8988T (cell line): ENCODE results near the gene TFCP2L1.

Experiments
- DNase-seq: peaks from one replicate; pipeline ENCODE4 v3.0.0; 2011

The TFCP2L1 gene

DNA sequence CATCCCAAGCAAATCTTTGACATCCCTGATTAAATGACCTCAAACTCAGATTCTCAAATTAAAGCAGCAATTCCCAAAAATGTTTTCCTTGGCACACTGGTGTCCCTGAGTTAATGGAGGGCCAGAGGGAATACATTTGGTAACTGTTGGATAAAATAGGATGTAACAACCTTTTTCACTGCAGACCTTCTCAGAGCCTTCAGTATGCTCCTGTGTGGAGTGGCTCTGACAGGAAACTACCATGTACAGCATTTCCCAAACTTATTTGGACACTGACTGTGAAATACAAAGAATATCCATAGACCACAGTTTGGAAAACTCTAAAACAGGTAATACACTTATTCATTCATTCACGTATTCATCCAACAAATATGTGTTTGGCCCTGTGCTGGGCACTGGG lies 91.8 kb downstream of the TFCP2L1 start:
- no peak for DNase-seq

DNA sequence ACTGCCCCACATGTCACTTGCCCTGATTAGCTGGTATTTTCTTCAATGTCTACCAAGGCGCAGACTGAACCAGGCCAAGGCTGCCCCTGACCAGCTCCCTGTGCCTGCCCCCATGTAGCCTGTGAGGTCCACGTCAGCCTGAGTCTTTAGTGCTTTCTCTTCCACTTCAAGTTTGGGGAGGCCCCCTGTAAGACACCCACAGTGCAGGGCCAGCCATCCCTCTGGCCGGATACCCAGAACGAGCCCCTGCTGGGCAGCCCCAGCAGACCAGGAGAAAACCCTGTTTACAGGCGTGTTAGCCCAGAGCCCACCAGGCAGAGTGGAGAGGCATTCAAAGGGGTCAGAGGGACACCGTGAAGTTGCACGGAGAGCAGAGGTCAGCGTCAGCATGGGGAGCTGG lies 92.4 kb downstream of the TFCP2L1 start:
- DNase-seq: no peak

DNA sequence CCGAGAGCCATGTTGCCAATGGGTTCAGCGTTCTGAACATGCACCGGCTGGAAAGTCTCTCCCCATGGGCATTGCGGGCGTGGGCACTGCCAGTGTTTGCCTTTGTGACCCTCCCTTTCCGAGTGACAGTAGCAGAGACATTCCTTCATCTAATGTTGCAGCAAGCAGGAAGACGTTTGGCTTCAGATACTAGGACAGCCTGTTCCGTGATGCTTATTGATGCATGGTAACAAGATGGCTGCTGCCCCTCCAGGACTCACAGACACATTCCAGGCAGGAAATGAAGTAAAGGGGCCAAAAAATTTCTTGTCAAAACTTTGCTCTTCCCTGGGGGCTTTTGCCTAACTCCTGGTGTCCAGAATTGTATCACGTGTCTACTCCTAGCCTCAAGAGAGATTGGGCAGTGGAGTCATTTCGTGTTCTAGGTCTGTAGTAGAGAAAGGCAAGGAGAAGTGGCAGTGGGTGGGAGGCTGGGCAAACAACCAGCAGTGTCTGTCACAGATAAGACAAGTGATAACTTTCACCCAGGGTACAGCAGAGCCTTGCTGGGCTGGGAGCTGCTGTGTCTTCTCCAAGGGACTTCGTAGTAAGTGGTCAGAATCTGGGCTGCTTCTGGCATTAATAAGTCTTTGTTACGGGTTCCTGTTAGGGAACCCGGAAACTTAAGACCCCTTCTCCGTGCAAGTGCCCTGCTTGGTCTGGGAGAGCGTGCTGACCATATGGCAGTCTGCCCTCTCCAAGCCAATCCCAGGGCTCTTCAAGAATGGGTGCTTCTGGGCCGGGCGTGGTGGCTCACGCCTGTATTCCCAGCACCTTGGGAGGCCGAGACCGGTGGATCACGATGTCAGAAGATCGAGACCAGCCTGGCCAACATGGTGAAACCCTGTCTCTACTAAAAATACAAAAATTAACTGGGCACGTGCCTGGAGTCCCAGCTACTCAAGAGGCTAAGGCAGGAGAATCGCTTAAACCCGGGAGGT lies 93.5 kb downstream of the TFCP2L1 start:
- DNase-seq: no peak

DNA sequence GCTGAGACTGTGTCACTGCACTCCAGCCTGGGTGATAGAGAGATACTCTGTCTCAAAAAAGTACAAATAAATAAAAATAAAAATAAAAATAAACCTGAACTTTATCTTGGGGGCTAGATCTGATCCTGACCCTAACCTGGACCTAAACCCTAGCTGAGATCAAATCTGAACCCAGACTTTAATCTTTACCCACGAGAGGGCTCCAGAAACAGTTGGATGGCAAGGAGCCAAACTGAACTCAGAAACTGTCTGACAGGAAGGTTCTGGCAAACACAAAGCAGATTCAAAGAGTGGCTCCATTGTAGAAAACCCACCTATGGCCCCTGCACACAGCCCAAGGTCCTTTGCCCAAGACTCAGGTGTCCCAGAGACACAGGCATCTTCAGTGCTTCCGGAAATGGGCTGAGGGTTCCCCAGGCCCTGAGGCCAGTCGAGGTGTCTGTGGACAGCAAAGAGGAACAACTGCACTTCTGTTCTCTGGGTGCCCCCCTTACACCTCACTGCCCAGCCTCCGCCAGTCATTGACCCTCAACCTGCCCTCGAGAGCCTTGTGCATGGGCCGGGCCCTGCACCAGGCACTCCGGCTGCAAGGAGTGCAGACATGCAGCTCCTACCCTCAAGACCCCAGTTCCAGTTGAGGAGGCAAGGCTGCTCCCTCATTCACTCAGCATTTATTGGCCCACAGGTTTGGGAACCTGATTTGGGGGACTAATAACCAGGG lies 95.2 kb downstream of the TFCP2L1 start:
- DNase-seq: no peak

DNA sequence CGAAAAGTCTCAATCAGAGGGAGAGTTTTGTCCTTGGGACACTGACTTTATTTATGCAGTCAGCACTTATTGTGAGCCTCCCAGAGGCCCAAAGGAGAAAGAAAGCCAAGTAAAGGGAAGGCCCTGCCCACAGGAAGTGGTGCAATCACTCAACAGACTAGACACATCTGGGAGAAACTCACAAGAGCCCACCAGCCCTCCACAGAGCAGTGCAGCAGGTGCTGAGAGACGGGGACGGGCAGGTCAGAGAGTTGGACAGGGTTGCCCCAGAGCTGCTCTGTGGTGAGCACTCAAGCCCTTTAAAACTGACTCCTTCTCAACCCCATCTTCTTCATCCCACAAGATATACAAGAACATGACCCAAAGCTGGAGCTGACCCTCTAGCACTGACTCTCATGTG lies 96.0 kb downstream of the TFCP2L1 start:
- no peak for DNase-seq

DNA sequence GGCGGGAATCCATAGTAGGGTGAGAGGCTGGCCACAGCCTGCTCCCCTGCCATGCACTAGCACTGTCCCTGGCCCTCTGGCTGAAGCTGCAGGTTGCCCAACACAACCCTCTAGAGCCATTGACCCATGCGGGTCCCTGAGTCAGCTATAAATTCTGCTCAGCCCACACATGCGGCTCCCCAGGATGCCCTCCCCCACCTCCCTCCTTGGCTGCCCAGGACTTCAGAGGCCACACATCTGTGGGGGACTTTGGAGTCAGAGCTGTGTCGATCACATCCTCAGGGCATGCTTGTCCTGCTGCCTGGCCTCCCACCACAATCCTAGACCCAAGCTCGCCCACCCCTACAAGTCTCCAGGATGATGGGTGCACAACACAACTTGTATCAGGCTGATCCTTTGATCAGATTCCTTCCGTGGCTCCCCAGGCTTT lies 97.0 kb downstream of the TFCP2L1 start:
- no peak for DNase-seq

DNA sequence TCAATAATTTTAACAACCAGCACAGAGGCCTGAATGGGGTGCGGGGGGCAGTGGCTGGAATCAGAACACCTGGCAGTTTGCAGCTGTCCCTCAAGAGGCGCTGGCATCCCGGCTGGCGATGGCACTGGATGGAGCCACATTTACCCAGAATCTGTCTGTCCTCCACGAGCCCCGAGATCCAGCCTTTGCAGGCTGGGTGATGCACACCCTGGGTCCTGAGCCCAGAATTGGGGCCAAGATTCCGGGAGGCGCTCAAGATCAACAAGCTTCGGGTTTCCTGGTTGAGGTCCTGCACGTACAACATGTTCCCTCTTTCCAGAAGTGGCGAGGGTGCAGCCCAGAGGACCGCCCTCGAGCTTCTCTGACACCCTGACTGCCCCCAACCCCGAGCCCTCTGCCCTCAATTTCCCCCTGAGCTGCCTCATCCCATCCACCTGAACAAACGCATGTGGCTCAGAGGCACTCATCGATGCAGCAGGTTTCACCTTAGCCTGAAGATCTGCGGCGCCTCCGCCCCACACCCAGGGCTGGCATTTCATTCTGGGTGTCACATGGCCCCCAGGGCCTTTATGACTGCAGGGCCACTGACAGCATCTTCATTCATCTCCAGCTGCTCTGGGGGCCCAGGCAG lies 97.5 kb downstream of the TFCP2L1 start:
- DNase-seq: no peak

DNA sequence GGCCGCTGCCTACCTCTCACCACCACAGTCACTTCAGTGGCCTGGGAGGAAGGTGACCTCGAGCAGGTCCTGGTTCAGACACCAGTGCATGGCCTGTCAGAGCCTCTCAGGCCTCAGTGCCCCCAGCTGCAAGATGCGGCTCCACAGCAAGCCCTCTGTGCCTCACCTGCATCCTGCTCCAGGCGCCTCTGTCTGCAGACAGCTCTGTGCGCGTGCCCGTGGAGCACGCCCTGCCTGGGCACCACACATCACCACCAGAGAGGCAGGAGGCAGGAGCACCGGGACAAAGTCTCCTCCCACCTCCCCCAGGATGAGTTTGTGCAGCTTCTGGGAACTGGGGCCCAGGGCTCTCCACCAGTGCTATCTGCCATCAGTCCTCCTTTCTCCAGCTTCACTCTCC lies 98.7 kb downstream of the TFCP2L1 start:
- DNase-seq: no peak

GRCh38 chr2:121185571-121186074 lies 99.4 kb downstream of the TFCP2L1 start:
- no peak for DNase-seq

DNA sequence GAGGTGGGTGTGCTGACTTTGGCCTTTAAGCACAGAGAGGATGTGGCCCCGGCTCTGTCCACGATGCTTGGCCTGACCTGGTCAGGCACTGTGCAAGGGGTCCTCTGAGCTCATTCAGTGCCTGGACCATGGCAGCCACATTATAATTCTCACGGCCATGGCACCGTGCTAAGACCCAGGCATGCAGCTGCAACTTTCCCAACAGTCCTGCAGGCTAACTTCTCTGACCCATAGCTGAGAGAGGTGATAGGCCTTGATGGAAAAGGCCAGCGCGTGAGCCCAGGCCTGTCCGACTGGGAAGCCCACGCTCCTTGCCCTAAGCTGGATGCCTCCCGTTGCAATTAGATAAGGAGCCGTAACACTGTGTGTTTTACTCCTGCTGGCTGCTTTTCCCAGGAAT lies 99.9 kb downstream of the TFCP2L1 start:
- no peak for DNase-seq

- no peak for DNase-seq
Observed at GRCh38 chr2:121184248-121184862, 100.6 kb downstream of the TFCP2L1 start.

DNA sequence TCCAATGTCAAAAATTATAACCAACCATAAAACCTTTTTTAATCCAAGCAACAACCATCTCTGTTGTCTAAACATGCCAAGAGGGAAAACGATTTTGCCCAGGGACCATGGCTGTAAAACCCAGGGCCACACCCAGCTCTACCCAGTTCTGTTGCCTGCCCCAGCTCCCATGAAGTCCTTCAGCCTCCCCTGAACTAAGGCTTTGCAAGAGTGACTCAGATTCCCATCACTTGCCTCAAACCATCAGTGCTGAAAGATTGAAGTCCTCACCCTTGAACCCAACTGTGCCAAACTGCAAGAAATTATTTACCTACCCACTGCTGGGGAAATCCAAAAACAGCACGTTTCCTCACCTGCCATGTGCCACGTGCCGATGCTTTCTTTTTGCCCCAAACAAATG lies 102.5 kb downstream of the TFCP2L1 start:
- no peak for DNase-seq

DNA sequence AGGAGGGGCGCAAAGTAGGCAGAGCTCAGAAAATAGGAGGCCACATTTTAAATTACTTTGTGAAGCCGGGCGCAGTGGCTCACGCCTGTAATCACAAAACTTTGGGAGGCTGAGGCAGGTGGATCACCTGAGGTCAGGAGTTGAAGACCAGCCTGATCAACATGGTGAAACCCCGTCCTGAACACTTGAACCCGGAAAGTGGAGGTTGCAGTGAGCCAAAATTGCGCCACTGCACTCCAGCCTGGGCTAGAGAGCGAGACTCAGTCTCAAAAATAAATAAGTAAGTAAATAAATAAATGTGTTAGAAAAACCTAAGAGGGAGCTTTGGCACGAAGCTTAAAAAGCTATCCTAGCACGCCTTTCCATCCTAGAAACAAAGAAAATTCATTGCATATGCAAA lies 105.5 kb downstream of the TFCP2L1 start:
- no peak for DNase-seq

- no peak for DNase-seq
Observed at GRCh38 chr2:121178730-121179129, 106.3 kb downstream of the TFCP2L1 start.

- DNase-seq: no peak
Observed at GRCh38 chr2:121177896-121178295, 107.1 kb downstream of the TFCP2L1 start.

GRCh38 chr2:121175326-121175725 lies 109.7 kb downstream of the TFCP2L1 start:
- no peak for DNase-seq

- no peak for DNase-seq
Observed at GRCh38 chr2:121173806-121174205, 111.2 kb downstream of the TFCP2L1 start.

DNA sequence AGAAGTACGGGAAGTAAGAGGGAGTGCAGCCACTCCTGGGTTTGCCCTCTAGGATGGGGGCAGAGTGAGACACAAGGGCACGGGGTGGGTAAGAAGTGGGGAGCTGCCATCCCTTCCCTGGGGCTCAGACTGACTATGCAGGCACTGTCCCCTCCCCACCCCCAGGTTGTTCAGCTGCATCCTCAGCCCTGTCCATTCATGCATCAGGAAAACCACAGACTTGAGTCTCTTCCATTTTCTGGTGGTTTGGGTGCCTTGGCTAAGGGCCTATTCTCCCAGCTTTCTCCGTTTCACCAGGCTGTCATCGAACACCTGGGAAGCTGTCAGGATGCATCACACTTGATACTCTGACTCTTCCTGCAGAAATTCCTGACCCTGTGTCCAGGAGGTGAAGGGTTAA lies 111.9 kb downstream of the TFCP2L1 start:
- DNase-seq: no peak

GRCh38 chr2:121172456-121172855 lies 112.5 kb downstream of the TFCP2L1 start:
- no peak for DNase-seq

GRCh38 chr2:121171625-121172119 lies 113.3 kb downstream of the TFCP2L1 start:
- no peak for DNase-seq

GRCh38 chr2:121170577-121170976 lies 114.4 kb downstream of the TFCP2L1 start:
- no peak for DNase-seq

- DNase-seq: no peak
Observed at GRCh38 chr2:121167411-121167810, 117.6 kb downstream of the TFCP2L1 start.
